HG03457 (cell line): ENCODE results near the gene ARHGAP4.

ENCODE experiments used
- ATAC-seq: cut with Tn5 transposase; IDR thresholded peaks from one replicate; pipeline ENCODE4 v1.9.1; 2021; ENCODE audit warnings: moderate number of reproducible peaks; ENCODE audit not compliant: unreplicated experiment

The ARHGAP4 gene

GRCh38 chrX:153884136-153884535 is 41.9 kb downstream of the ARHGAP4 start:
- no peak for ATAC-seq

- no peak for ATAC-seq
These were observed 42.8 kb downstream of the ARHGAP4 start for GRCh38 chrX:153883163-153883843.

- ATAC-seq, result no peak
These were observed 43.5 kb downstream of the ARHGAP4 start for GRCh38 chrX:153882557-153882956.

- no peak for ATAC-seq
These were observed 44.0 kb downstream of the ARHGAP4 start for GRCh38 chrX:153882086-153882498.

- ATAC-seq, result no peak
These were observed 44.8 kb downstream of the ARHGAP4 start for GRCh38 chrX:153881281-153881680.

- no peak for ATAC-seq
These were observed 45.6 kb downstream of the ARHGAP4 start for GRCh38 chrX:153880440-153880815.

- no peak for ATAC-seq
These were observed 46.2 kb downstream of the ARHGAP4 start for GRCh38 chrX:153879741-153880439.

GRCh38 chrX:153878969-153879653 is 47.0 kb downstream of the ARHGAP4 start:
- ATAC-seq, result no peak

- ATAC-seq, result no peak
These were observed 47.7 kb downstream of the ARHGAP4 start for GRCh38 chrX:153878345-153878744.

GRCh38 chrX:153877571-153878261 is 48.3 kb downstream of the ARHGAP4 start:
- ATAC-seq, result no peak

GRCh38 chrX:153876112-153876491 is 50.0 kb downstream of the ARHGAP4 start:
- no peak for ATAC-seq

GRCh38 chrX:153875391-153876111 is 50.5 kb downstream of the ARHGAP4 start:
- ATAC-seq, result no peak

GRCh38 chrX:153874366-153875125 is 51.5 kb downstream of the ARHGAP4 start:
- no peak for ATAC-seq

GRCh38 chrX:153874085-153874365 is 52.0 kb downstream of the ARHGAP4 start:
- no peak for ATAC-seq

- no peak for ATAC-seq
These were observed 52.6 kb downstream of the ARHGAP4 start for GRCh38 chrX:153873282-153874084.

- ATAC-seq, result no peak
These were observed 53.9 kb downstream of the ARHGAP4 start for GRCh38 chrX:153871946-153872878.

GRCh38 chrX:153871451-153871850 is 54.6 kb downstream of the ARHGAP4 start:
- ATAC-seq, result no peak

- ATAC-seq, result no peak
These were observed 55.2 kb downstream of the ARHGAP4 start for GRCh38 chrX:153870791-153871360.
